Measurements from ENCODE around the gene ZNF292. TPM values are rescaled to one million over a fixed set of nuclear protein-coding genes. Genes with fewer than 3 reads are reported as not detected.

Gene ZNF292
- total and polyA plus RNA-seq, 2 donors (not counting 3 experiments of a cell fraction or from before 2014, with no cell fraction given): 3.5 to 24.9 TPM

GRCh38 chr6:87276624-87277023 is 121.3 kb downstream of the ZNF292 start:
- H4K20me1 ChIP-seq (replicated peaks; ENCODE audit: control insufficient read depth, extremely low read depth, insufficient read depth, low read length): no peaks in the 10 kb centered on the region
- DNase-seq (ENCODE audit: low read depth, low spot score): no peak
- no peaks in the 10 kb centered on the region for H3K9me1 ChIP-seq (replicated peaks; ENCODE audit: control insufficient read depth, extremely low read depth, insufficient read depth, low read length)
- H3K9ac ChIP-seq (replicated peaks; ENCODE audit: extremely low read depth, insufficient read depth, low read length): no peak overlapping the region
- FAIRE-seq: no peak
- H3K4me2 ChIP-seq (ENCODE audit: insufficient read depth, low read length): no peak overlapping the region
- TF ChIP-seq POLR2A (IDR thresholded peaks at IDR 0.05; ENCODE audit: low read depth, low read length): no peak
- no peak for TF ChIP-seq FOS (IDR thresholded peaks at IDR 0.05; ENCODE audit: borderline replicate concordance, insufficient read depth, low read length)
- no peak for TF ChIP-seq POLR2AphosphoS5 (IDR thresholded peaks at IDR 0.05; ENCODE audit: insufficient read depth, low read depth, low read length)
- TF ChIP-seq JUN (IDR thresholded peaks at IDR 0.05; ENCODE audit: borderline replicate concordance, insufficient read depth, insufficient read length, low read depth): no peak
- H3K36me3 ChIP-seq (ENCODE audit: control insufficient read depth in 2 of 2, extremely low read depth in 1 of 2, insufficient read depth in 2 of 2, low read length in 2 of 2): no peaks in the 10 kb centered on the region
- intact Hi-C loops (cut with micrococcal nuclease) (no loop called here), dilution Hi-C loops (cut with MboI; ENCODE audit: extremely low pct_ligation_motif_present, low sequenced_read_pairs) (no loop called here)
- H3K27ac ChIP-seq (ENCODE audit: insufficient read depth, low read depth, low read length): no peak overlapping the region
- no peaks in the 10 kb centered on the region for H3K4me1 ChIP-seq (ENCODE audit: control insufficient read depth, extremely low read depth, insufficient read depth, low read length)
- H2AFZ ChIP-seq (ENCODE audit: low read depth, low read length): no peak overlapping the region
- POLR2A ChIA-PET: no interaction called here
- H3K79me2 ChIP-seq (ENCODE audit: control insufficient read depth, insufficient read depth, low read length): no peaks in the 10 kb centered on the region
- peaks cover 1 to 4% of the 10 kb centered on the region in 2 experiments for H3K27me3 ChIP-seq (ENCODE audit: control insufficient read depth in 2 of 2, insufficient read depth in 2 of 2, low read length in 2 of 2)
- no peak overlapping the region for H3K4me3 ChIP-seq (replicated peaks in 1 of 3; ENCODE audit: insufficient read depth in 1 of 3, low read depth in 1 of 3, low read length in 3 of 3)
- CTCF ChIA-PET: interaction anchor here (0.8 to 1.6 kb wide), 7 partner anchors 10 to 1216 kb away, joined by 3 to 6 read pairs (median 3); no protein-coding TSS in a partner anchor
- H3K9me3 ChIP-seq (replicated peaks; ENCODE audit: control insufficient read depth, insufficient read depth, low read length): no peaks in the 10 kb centered on the region
- no TSS peak for BruUV-seq (replicated peaks)

GRCh38 chr6:87277123-87277522 is 121.8 kb downstream of the ZNF292 start:
- dilution Hi-C loops (cut with MboI; ENCODE audit: extremely low pct_ligation_motif_present, low sequenced_read_pairs) (no loop called here), intact Hi-C loops (cut with micrococcal nuclease) (no loop called here)
- BruUV-seq (replicated peaks): no TSS peak
- Histone ChIP-seq H4K20me1 (replicated peaks; ENCODE audit: control insufficient read depth, extremely low read depth, insufficient read depth, low read length) (no peaks in the 10 kb centered on the region), H3K9me1 (replicated peaks; ENCODE audit: control insufficient read depth, extremely low read depth, insufficient read depth, low read length) (no peaks in the 10 kb centered on the region), H3K9me3 (replicated peaks; ENCODE audit: control insufficient read depth, insufficient read depth, low read length) (no peaks in the 10 kb centered on the region), H3K79me2 (ENCODE audit: control insufficient read depth, insufficient read depth, low read length) (no peaks in the 10 kb centered on the region), H2AFZ (ENCODE audit: low read depth, low read length) (no peak overlapping the region), H3K4me1 (ENCODE audit: control insufficient read depth, extremely low read depth, insufficient read depth, low read length) (no peaks in the 10 kb centered on the region), H3K27me3 (ENCODE audit: control insufficient read depth in 2 of 2, insufficient read depth in 2 of 2, low read length in 2 of 2) (peaks cover 3 to 4% of the 10 kb centered on the region in 2 experiments), H3K9ac (replicated peaks; ENCODE audit: extremely low read depth, insufficient read depth, low read length) (no peak overlapping the region), H3K27ac (ENCODE audit: insufficient read depth, low read depth, low read length) (no peak overlapping the region), H3K36me3 (ENCODE audit: control insufficient read depth in 2 of 2, extremely low read depth in 1 of 2, insufficient read depth in 2 of 2, low read length in 2 of 2) (no peaks in the 10 kb centered on the region), H3K4me3 (replicated peaks in 1 of 3; ENCODE audit: insufficient read depth in 1 of 3, low read depth in 1 of 3, low read length in 3 of 3) (no peak overlapping the region), H3K4me2 (ENCODE audit: insufficient read depth, low read length) (no peak overlapping the region)
- peak; percentile 23 for DNase-seq (ENCODE audit: low read depth, low spot score)
- ChIA-PET CTCF (interaction anchor here (0.8 to 1.5 kb wide), 6 partner anchors 11 to 1216 kb away, joined by 3 to 6 read pairs (median 3); no protein-coding TSS in a partner anchor), POLR2A (no interaction called here)
- peak in 1 of 2 donors; percentile 13 for TF ChIP-seq CTCF (IDR thresholded peaks at IDR 0.05; ENCODE audit: extremely low read depth in 1 of 2, insufficient read depth in 1 of 2, low read depth in 1 of 2, low read length in 2 of 2)
- no peak for TF ChIP-seq MAX (IDR thresholded peaks at IDR 0.05; ENCODE audit: insufficient read depth, insufficient read length)
- FAIRE-seq: no peak
